Transverse colon (tissue), 3 donors: ENCODE data around the gene DDO.

ENCODE experiments used
- EP300 ChIP-seq: sonication (generic); formaldehyde crosslinking; IDR thresholded peaks from one replicate; pipeline ENCODE4 v1.6.1; 2017; ENCODE audit warnings: antibody characterized with exemption, low read depth
- POLR2AphosphoS5 ChIP-seq, 3 donors: sonication (generic); formaldehyde crosslinking; IDR thresholded peaks; one replicate each; pipeline ENCODE4 v1.6.1; 2016; ENCODE audit warnings: antibody characterized with exemption in 3 of 3

DNA sequence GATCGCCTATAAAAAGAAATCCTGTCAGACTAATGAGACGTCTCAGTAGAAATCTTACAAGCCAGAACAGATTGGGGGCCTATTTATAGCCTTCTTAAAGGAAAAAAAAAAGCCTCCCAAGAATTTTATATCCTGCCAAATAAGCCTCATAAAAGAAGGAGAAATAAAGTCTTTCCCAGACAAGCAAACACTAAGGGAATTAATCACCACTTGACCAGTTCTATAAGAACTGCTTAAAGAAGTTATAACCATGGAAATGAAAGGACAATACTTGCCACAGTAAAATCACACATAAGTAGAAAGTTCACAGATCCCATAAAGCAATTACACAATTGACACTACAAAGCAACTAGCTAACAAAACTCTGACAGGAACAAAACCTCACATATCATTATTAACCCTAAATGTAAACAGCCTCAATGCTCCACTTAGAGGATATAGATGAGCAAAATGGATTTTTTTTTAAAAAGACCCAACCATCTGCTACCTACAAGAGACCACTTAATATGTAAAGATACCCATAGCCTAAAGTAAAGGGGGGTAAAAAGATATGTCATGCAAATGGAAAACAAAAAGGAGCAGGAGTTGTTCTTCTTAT, 47.6 kb upstream of the DDO start:
- TF ChIP-seq EP300 (no peak), POLR2AphosphoS5 (IDR thresholded peaks at IDR 0.05) (no peak)
